ENCODE results near the gene ZNF765. TPM values are rescaled to one million over a fixed set of nuclear protein-coding genes. Genes with fewer than 3 reads are reported as not detected.
"Not testable (repeated sequence)": the region's sequence is repeated elsewhere in the genome, so short reads cannot be mapped to it uniquely, and the experiment has no call there.

Gene ZNF765
- total RNA-seq, 2 donors from 2014 or later: 2.3 to 4.2 TPM

DNA sequence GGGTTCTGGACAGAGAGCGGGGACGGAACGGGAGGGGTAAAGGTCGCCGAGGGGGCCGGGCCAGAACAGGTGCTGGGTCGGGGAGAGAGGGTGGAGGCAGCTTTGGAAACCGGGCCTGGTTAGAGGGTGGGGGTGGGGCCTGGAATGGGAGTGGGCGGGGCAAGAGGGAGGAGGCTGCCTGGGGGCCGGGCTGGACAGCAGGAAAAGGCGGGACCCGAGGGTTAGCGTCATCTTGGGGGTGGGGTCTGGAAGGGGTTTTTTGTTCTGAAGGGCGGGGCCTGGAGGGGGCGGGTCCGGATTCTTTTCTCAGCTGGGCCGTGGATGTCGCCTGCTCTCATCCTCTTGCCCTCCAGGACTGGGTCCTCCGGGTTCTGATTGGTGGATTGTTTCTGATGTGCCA lies 68.3 kb downstream of the ZNF765 start:
- peak overlapping the region in 1 of 2 donors; percentile 24 for H3K4me3 ChIP-seq
- H3K27ac ChIP-seq: no peak overlapping the region
- H3K4me1 ChIP-seq: peaks cover 0 to 11% of the 10 kb centered on the region in 2 donors
- DNase-seq (ENCODE audit: low spot score): no peak
- H3K27me3 ChIP-seq: no peaks in the 10 kb centered on the region
- H3K36me3 ChIP-seq: no peaks in the 10 kb centered on the region
- H3K9me3 ChIP-seq: peaks cover 0 to 4% of the 10 kb centered on the region in 2 donors
- TF ChIP-seq, protein P1, sequence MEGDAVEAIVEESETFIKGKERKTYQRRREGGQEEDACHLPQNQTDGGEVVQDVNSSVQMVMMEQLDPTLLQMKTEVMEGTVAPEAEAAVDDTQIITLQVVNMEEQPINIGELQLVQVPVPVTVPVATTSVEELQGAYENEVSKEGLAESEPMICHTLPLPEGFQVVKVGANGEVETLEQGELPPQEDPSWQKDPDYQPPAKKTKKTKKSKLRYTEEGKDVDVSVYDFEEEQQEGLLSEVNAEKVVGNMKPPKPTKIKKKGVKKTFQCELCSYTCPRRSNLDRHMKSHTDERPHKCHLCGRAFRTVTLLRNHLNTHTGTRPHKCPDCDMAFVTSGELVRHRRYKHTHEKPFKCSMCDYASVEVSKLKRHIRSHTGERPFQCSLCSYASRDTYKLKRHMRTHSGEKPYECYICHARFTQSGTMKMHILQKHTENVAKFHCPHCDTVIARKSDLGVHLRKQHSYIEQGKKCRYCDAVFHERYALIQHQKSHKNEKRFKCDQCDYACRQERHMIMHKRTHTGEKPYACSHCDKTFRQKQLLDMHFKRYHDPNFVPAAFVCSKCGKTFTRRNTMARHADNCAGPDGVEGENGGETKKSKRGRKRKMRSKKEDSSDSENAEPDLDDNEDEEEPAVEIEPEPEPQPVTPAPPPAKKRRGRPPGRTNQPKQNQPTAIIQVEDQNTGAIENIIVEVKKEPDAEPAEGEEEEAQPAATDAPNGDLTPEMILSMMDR (IDR thresholded peaks at IDR 0.05): no peak

DNA sequence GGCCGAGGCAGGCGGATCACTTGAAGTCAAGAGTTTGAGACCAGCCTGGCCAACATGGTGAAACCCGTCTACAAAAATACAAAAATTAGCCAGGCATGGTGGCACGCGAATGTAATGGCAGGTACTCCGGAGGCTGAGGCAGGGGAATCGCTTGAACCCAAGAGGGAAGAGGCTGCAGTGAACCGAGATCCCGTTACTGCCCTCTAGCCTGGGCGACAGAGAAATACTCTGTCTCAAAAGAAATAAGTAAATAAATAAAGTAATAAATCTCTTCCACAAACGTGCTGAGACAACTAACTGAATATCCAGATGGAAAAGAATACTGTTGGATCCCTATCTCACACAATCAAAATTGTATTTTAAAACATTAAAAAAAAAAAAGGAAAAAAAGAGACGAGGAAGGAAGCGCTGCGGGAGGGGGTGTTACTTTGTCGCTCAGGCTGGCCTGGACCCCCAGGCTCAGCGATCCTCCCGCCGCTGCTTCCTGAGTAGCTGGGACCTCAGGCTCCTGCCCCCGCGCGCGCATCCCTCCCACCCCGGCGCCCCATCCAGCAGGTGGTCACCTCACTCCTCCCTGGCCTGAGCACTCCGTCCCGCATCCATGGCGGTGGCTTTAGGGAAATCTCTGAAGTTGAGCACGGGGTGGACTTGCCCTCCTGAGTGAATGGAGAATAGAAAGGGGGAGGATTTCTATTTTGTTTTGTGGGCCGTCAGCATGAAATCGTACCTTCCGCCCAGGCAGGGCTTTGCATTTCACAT lies 72.0 kb downstream of the ZNF765 start:
- no peak for DNase-seq (ENCODE audit: low spot score)
- Histone ChIP-seq H3K27me3 (no peaks in the 10 kb centered on the region), H3K4me1 (peaks cover 0 to 17% of the 10 kb centered on the region in 2 donors), H3K9me3 (no peaks in the 10 kb centered on the region), H3K27ac (peak overlapping the region; percentile 73 to 74), H3K4me3 (peak overlapping the region; percentile 75 to 79), H3K36me3 (no peaks in the 10 kb centered on the region)
- TF ChIP-seq, protein P1 (IDR thresholded peaks at IDR 0.05): no peak

DNA sequence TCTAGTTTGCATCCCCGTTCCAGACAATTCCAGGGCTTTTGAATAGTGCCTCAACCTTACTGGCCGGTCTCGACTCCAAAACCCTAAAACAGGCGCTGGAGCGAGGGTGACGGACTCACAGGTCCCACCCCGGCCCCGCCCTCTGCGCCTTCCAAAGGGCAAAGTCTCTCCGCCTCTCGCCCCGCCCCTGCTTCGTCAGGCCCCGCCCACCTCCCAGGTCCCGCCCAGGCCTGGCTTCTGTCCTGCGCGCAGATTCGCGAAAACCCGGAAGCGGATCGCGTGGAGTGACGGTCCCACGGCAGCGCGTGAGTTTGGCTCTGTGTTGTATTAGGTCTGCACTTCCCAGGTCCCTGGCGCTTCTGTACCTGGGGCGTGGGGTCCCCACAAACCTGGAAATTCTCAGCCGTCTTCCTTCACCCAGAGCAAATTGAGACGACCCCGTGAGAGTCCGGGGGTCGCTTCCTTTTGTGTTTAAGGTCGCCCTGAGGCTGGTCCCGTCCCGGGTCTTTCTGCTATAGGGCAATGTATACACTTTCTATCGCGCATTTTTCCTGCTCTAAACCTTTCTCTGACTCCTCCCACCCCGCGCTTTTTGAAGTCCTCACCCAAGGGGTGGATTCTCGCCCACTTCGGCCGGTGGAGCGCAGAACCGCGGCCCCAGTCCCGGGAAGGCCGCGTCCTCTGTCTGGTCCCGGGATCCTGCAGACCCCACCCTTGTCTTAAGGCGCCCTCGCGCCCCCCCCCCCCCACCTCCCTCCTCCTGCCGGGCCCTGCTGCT lies 72.7 kb downstream of the ZNF765 start, which contains the start of gene ZNF813:
Gene ZNF813 (plus strand): TSS at position 249 of the 778 bp plus-strand sequence. CDS start 16,090 bp downstream, outside the sequence.
- peaks cover 0 to 17% of the 10 kb centered on the region in 2 donors for H3K4me1 ChIP-seq
- TF ChIP-seq, protein P1 (IDR thresholded peaks at IDR 0.05): no peak
- DNase-seq (ENCODE audit: low spot score): peak; percentile 95
- H3K27ac ChIP-seq: peak within 1 kb of the TSS; percentile 73 to 74
- no peaks in the 10 kb centered on the region for H3K27me3 ChIP-seq
- peak within 1 kb of the TSS; percentile 75 to 79 for H3K4me3 ChIP-seq
- no peaks in the 10 kb centered on the region for H3K9me3 ChIP-seq
- H3K36me3 ChIP-seq: no peaks in the 10 kb centered on the region

DNA sequence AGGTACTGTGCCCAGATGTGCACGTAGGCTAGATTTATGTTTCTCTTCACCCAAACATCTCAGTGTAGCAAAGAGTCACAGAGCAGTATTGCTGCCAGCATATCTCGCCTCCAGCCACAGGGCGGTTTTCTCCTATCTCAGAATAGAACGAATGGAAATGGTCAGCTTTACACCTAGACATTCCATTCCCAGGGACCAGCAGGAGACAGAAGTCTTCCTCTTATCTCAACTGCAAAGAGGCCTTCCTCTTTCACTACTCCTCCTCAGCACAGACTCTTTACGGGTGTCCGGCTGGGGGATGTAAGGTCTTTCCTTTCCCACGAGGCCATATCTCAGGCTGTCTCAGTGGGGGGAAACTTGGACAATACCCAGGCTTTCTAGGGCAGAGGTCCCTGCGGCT lies 73.7 kb downstream of the ZNF765 start:
- H3K36me3 ChIP-seq; H3K27ac ChIP-seq; H3K9me3 ChIP-seq; DNase-seq (ENCODE audit: low spot score); H3K27me3 ChIP-seq: not testable (repeated sequence)
- Histone ChIP-seq H3K4me1 (peaks cover 0 to 17% of the 10 kb centered on the region in 2 donors), H3K4me3 (peak overlapping the region in 1 of 2 donors; percentile 75)

DNA sequence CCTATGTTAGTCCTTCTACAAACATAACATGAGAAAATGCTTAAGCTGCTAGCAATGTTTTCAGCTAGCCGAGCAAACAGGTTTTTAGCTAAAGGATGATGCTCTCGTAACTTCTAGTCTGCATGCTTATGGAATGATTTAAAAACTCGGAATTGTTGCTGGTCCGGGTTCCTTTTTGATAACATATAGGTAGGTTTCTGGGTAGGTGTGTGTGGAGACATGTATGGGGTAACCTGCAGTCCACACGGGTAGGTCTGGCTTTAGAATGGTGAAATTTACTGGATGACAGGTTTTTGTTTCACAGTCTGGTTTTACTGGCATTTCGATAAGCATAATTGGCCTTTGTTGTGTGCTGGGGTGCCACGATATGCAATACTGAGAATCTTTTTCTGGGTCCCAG lies 77.0 kb downstream of the ZNF765 start:
- Histone ChIP-seq H3K4me3 (no peak overlapping the region), H3K36me3 (peaks cover 4% of the 10 kb centered on the region), H3K4me1 (peaks cover 0 to 12% of the 10 kb centered on the region in 2 donors), H3K27ac (no peak overlapping the region), H3K9me3 (no peaks in the 10 kb centered on the region), H3K27me3 (no peaks in the 10 kb centered on the region)
- DNase-seq (ENCODE audit: low spot score): no peak
- TF ChIP-seq, protein P1 (IDR thresholded peaks at IDR 0.05): no peak

DNA sequence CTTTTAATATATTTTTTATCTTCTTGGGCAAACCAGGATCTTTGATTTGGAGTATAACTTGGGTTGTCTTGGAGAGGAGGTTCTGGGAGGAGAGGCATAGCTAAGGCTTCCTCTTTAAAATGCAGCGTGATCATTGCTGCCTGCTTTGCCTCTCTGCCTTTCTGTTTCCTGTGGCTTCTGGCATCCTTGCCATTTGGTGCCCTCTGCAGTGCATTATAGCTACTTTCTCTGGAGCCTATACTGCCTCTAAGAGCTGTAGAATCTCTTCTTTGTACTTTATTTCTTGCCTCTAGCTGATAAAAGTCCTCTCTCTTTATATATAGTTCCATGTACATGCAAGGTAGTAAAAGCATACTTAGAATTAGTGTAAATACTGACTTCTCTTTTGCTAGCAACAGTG lies 79.9 kb downstream of the ZNF765 start:
- H3K4me3 ChIP-seq; DNase-seq (ENCODE audit: low spot score); H3K27ac ChIP-seq; H3K4me1 ChIP-seq; H3K27me3 ChIP-seq: not testable (repeated sequence)
- Histone ChIP-seq H3K36me3 (peaks cover 12% of the 10 kb centered on the region), H3K9me3 (peaks cover 0 to 14% of the 10 kb centered on the region in 2 donors)

DNA sequence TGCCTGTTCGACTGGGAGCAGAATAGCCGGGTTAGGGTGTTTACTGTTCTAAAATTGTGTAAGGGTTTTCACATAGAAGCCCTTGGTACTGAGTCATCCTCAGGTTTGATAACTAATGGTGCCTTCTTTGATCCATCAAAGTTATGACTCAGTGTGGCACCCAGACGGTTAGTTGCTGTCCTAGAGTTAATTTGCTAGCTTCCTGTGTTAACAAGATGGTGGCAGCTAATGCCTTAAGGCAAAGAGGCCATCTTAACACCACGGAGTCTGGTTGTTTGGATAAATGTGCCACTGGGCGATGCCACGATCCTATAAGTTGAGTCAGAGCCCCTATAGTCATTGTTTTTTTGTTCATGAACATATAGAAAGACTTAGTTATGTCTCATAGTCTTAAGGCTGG lies 80.5 kb downstream of the ZNF765 start:
- Histone ChIP-seq H3K9me3 (peaks cover 0 to 20% of the 10 kb centered on the region in 2 donors), H3K36me3 (peaks cover 12% of the 10 kb centered on the region)
- H3K27me3 ChIP-seq; H3K27ac ChIP-seq; H3K4me1 ChIP-seq; H3K4me3 ChIP-seq; DNase-seq (ENCODE audit: low spot score): not testable (repeated sequence)
